IPS-15b (cell line): Measurements from ENCODE around the gene ENOPH1.

ENCODE experiments used
- H3K27me3 ChIP-seq: one replicate; pipeline ENCODE4 v1.6.1; 2013; ENCODE audit warnings: low read length; ENCODE audit not compliant: control insufficient read depth, insufficient read depth
- H3K36me3 ChIP-seq: one replicate; pipeline ENCODE4 v1.6.1; 2013; ENCODE audit warnings: low read length; ENCODE audit not compliant: control insufficient read depth, insufficient read depth
- H3K4me1 ChIP-seq: one replicate; pipeline ENCODE4 v1.6.1; 2013; ENCODE audit warnings: mild to moderate bottlenecking, low read length; ENCODE audit not compliant: control insufficient read depth, insufficient read depth
- H3K4me3 ChIP-seq: one replicate; pipeline ENCODE4 v1.5.1; 2013; ENCODE audit warnings: low read depth, low read length
- H3K9ac ChIP-seq: one replicate; pipeline ENCODE4 v1.6.1; 2013; ENCODE audit warnings: low read depth, mild to moderate bottlenecking, low read length
- H3K9me3 ChIP-seq: one replicate; pipeline ENCODE4 v1.6.1; 2013; ENCODE audit warnings: mild to moderate bottlenecking, low read length; ENCODE audit not compliant: control insufficient read depth, insufficient read depth

ENOPH1 gene

GRCh38 chr4:82429728-82430192, 630 bp upstream of the ENOPH1 start:
- no peaks in the 10 kb centered on the region for H3K27me3 ChIP-seq
- peak overlapping the region; percentile 84 for H3K4me3 ChIP-seq
- H3K9me3 ChIP-seq: no peaks in the 10 kb centered on the region
- H3K4me1 ChIP-seq: peaks cover 3% of the 10 kb centered on the region
- H3K9ac ChIP-seq: peak overlapping the region; percentile 97
- H3K36me3 ChIP-seq: peaks cover 34% of the 10 kb centered on the region

DNA sequence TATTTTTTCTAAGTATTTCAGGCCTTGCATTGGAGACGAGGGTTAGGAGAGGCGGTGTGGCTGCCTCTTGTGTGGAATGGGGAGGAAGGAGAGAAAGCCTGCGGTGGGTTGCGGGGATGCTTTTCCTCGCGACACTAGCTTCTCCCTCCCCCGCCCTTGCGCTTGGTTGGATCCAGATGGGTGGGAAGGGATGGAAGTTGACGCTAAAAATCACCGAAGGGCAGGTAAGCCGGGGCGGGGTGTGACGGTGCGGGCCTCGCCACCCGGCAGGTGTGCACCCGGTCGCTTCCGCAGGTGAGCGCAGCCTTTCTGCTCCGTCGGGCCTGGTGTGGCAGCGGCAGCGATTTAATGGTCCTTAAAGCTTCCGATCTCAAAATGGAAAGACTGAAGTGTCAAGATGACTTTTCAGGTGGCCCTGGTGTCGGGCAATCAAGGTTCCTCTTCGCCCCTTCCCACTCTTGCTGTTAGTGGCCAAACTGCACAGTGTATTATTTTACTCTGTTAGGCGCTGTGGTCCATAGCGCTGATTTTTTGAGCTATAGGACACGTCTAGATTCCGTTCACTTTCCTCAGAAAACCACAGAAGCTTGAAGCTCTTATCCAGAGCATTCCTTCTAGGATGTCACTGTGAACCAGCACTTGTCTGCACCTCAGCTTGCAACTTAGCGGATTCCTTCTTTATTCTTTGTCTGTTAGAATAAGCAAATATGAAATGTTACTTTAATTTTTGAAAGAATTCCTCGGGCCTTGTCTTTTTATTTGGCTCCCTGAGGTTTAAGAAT, 765 bp downstream of the ENOPH1 start:
- peaks cover 3% of the 10 kb centered on the region for H3K4me1 ChIP-seq
- no peaks in the 10 kb centered on the region for H3K9me3 ChIP-seq
- H3K27me3 ChIP-seq: no peaks in the 10 kb centered on the region
- peaks cover 20% of the 10 kb centered on the region for H3K36me3 ChIP-seq
- H3K4me3 ChIP-seq: peak overlapping the region; percentile 84
- H3K9ac ChIP-seq: peak overlapping the region; percentile 63

DNA sequence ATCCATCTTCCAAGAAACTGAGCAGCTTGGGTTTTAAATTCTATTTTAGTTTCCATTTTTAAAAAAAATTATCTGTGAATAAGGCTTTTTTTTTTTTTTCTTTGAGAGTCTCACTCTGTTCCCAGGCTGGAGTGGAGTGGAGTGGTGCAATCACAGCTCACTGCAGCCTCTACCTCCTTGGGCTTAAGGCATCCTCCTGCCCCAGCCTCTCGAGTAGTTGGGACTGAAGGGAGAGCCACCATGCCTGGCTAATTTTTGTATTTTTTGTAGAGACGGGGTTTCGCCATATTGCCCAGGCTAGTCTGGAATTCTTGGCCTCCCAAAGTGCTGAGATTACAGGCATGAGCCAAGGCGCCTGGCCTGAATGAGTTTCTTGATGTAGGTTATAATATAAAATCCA, 1.4 kb downstream of the ENOPH1 start:
- Histone ChIP-seq H3K27me3 (no peaks in the 10 kb centered on the region), H3K4me1 (peaks cover 3% of the 10 kb centered on the region), H3K9ac (no peak overlapping the region), H3K4me3 (peak overlapping the region; percentile 84), H3K9me3 (no peaks in the 10 kb centered on the region), H3K36me3 (peaks cover 13% of the 10 kb centered on the region)

DNA sequence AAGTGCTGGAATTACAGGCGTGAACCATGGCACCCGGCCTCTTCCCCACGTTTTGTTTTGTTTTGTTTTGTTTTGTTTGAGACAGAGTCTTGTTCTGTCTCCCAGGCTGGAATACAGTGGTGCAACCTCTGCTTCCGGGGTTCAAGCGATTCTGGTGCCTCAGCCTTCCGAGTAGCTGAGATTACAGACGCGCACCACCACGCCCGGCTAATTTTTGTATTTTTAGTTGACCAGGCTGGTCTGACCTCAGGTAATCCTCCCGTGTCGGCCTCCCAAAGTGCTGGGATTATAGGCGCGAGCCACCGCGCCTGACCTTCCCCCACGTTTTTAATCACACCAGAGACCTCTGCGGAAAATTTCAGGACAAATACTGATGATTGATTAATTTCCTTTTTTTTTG, 2.2 kb downstream of the ENOPH1 start:
- Histone ChIP-seq H3K9me3 (no peaks in the 10 kb centered on the region), H3K4me1 (peaks cover 9% of the 10 kb centered on the region), H3K36me3 (peaks cover 7% of the 10 kb centered on the region), H3K9ac (no peak overlapping the region), H3K27me3 (no peaks in the 10 kb centered on the region), H3K4me3 (no peak overlapping the region)

DNA sequence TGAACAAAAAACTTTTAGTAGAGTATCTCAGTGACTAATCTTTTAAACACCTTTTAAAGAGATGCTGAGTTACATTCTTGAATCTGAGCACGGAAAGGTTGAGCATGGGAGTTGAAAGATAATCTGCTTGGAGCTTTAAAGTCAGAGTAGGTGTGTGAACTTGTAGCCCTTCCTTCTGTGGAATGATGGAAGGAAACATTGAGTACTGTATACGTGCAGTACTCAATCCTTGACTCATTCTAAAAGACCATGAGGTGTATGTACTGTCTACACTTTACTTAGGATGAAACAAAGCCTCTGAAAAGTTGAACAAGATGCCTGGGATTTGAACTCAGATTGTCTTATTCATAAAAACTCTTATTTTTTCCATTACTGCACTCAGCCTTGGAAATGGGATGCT, 3.4 kb downstream of the ENOPH1 start:
- Histone ChIP-seq H3K9ac (no peak overlapping the region), H3K4me3 (no peak overlapping the region), H3K36me3 (peaks cover 2% of the 10 kb centered on the region), H3K27me3 (no peaks in the 10 kb centered on the region), H3K4me1 (peaks cover 10% of the 10 kb centered on the region), H3K9me3 (no peaks in the 10 kb centered on the region)

- H3K9me3 ChIP-seq: no peaks in the 10 kb centered on the region
- peaks cover 13% of the 10 kb centered on the region for H3K4me1 ChIP-seq
- H3K4me3 ChIP-seq: no peak overlapping the region
- no peak overlapping the region for H3K9ac ChIP-seq
- no peaks in the 10 kb centered on the region for H3K27me3 ChIP-seq
- peaks cover under 1% of the 10 kb centered on the region for H3K36me3 ChIP-seq
These were observed 4.6 kb downstream of the ENOPH1 start for GRCh38 chr4:82434949-82435348.

- peaks cover 14% of the 10 kb centered on the region for H3K4me1 ChIP-seq
- no peak overlapping the region for H3K9ac ChIP-seq
- H3K36me3 ChIP-seq: no peaks in the 10 kb centered on the region
- H3K27me3 ChIP-seq: no peaks in the 10 kb centered on the region
- no peak overlapping the region for H3K4me3 ChIP-seq
- H3K9me3 ChIP-seq: no peaks in the 10 kb centered on the region
These were observed 5.7 kb downstream of the ENOPH1 start for GRCh38 chr4:82436130-82436529.

- no peak overlapping the region for H3K4me3 ChIP-seq
- no peak overlapping the region for H3K9ac ChIP-seq
- no peaks in the 10 kb centered on the region for H3K27me3 ChIP-seq
- H3K36me3 ChIP-seq: no peaks in the 10 kb centered on the region
- H3K9me3 ChIP-seq: no peaks in the 10 kb centered on the region
- peaks cover 14% of the 10 kb centered on the region for H3K4me1 ChIP-seq
These were observed 6.4 kb downstream of the ENOPH1 start for GRCh38 chr4:82436780-82437179.

DNA sequence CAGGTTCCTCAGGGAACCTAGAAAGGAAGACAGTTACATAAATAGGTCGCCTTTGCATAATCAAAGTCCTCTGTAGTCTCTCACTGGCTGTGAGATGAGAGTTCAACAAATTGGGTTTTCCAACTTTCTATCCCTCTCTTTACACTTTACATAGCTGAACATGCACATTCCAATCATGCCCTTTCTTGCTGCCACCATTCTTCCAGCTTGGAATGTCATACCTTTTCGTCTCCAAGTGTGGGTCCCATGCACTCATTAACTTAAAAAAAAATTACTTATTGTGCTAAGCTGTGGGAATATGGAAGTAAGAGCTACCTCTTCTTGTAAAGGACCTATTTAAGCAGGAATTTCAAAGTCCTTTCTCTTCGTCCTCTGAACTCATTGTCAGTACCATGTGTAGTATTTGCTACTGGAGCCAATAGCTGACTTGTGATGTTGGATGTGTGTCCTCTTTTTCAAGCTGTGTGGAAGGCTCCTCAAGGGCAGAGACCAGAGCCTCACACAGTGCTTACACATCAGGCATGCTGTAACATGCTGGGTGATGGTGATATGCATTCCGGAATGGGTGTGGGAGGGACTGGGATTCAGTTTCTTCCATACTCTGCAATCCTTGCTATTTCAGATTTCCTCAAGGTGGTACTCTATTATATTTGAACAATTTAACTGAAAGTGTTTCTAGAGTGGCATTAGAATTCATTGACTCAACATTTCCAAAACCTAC, 7.1 kb downstream of the ENOPH1 start:
- Histone ChIP-seq H3K4me3 (no peak overlapping the region), H3K4me1 (peaks cover 14% of the 10 kb centered on the region), H3K9me3 (no peaks in the 10 kb centered on the region), H3K27me3 (no peaks in the 10 kb centered on the region), H3K36me3 (no peaks in the 10 kb centered on the region), H3K9ac (no peak overlapping the region)

DNA sequence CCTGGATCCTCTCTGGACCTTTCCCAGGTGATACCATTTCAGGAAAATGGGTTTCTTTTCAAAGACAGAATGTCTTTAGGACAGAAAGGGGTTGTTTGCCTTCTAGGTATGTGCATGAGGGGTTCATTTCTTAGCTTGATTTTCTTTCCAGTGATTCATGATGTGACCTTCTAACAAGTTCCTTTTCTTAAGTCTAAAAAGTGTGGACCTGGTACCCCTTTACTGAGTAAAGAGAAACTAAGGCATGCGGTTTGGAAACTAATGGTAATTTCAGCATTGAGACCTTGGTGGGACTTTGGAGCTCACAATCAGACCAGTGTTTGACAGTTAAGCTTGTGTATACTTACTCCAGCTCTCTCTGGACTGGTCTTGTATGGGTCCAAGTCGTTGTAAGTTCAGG, 8.7 kb downstream of the ENOPH1 start:
- Histone ChIP-seq H3K9me3 (no peaks in the 10 kb centered on the region), H3K36me3 (no peaks in the 10 kb centered on the region), H3K4me3 (no peak overlapping the region), H3K27me3 (no peaks in the 10 kb centered on the region), H3K4me1 (peaks cover 11% of the 10 kb centered on the region), H3K9ac (no peak overlapping the region)

DNA sequence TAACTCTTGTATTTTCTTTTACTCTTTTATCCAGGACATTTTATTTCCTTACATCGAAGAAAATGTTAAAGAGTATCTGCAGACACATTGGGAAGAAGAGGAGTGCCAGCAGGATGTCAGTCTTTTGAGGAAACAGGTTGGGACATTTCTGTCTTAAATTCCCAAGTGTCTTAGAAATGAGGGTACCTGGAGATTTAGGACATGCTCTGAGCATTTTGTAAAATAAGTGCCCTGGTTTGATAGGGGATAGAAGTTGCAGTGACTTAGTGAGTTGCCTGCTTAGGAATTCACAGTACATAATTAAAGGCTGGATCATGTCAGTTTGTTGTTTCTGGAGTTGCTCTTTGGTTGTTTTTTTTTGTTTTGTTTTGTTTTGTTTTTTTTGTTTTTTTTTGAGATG, 17.5 kb downstream of the ENOPH1 start:
- no peaks in the 10 kb centered on the region for H3K4me1 ChIP-seq
- no peak overlapping the region for H3K4me3 ChIP-seq
- H3K9me3 ChIP-seq: no peaks in the 10 kb centered on the region
- H3K9ac ChIP-seq: no peak overlapping the region
- H3K27me3 ChIP-seq: no peaks in the 10 kb centered on the region
- H3K36me3 ChIP-seq: peaks cover 29% of the 10 kb centered on the region
